ENCODE results near the gene RASL12. TPM values are rescaled to one million over a fixed set of nuclear protein-coding genes. Genes with fewer than 3 reads are reported as not detected.

The RASL12 gene
- total and polyA plus RNA-seq, 2 of the 8 experiments (the other 6 are each of a cell fraction or from before 2014, with no cell fraction given) = 9.5 to 10.3 TPM

DNA sequence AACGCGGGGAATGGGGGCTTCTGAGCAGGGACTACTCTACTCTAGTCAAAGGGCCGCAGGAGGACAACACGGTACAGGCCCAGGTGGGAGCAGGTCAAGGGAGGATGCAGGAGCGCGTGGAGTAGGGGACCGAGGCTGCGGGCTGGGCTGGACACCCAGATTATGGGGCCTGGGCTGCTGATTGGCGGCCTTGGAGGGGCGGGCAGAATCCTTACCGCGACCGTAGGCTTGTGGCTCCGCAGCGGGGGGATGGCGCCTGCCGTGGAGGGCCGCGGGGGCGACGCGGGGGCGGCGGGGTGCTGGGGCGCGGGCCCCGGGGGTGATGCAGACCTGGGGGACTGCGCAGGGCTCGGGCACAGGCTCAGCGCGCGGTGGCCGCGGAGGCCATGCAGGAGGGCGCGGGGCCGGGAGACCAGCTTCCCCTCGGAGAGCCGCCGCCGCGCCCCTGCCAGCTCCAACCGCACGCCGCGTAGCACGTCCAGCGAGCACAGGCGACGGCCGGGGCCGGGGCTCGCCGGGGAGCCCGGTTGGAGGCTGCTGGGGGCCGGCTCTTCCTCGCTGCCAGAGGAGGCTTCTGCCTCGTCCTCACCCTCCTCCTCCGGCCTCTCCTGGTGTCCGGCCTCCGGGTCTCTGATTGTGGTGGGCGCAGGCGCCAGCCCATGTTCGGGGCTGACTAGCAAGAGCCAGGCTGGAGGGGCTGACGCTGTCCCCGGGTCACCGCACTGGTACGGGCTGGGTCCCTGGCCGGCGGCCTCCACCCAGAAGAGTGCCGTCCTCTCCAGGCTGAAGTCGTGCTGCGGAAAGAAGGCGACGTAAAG is 34.3 kb upstream of the RASL12 start (continued):
- TF ChIP-seq, protein P1, sequence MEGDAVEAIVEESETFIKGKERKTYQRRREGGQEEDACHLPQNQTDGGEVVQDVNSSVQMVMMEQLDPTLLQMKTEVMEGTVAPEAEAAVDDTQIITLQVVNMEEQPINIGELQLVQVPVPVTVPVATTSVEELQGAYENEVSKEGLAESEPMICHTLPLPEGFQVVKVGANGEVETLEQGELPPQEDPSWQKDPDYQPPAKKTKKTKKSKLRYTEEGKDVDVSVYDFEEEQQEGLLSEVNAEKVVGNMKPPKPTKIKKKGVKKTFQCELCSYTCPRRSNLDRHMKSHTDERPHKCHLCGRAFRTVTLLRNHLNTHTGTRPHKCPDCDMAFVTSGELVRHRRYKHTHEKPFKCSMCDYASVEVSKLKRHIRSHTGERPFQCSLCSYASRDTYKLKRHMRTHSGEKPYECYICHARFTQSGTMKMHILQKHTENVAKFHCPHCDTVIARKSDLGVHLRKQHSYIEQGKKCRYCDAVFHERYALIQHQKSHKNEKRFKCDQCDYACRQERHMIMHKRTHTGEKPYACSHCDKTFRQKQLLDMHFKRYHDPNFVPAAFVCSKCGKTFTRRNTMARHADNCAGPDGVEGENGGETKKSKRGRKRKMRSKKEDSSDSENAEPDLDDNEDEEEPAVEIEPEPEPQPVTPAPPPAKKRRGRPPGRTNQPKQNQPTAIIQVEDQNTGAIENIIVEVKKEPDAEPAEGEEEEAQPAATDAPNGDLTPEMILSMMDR (IDR thresholded peaks at IDR 0.05; ENCODE audit: control extremely low read depth in 1 of 3, insufficient read depth in 1 of 3, low read depth in 1 of 3, low read length in 3 of 3) = no peak
- TF ChIP-seq, protein P2, sequence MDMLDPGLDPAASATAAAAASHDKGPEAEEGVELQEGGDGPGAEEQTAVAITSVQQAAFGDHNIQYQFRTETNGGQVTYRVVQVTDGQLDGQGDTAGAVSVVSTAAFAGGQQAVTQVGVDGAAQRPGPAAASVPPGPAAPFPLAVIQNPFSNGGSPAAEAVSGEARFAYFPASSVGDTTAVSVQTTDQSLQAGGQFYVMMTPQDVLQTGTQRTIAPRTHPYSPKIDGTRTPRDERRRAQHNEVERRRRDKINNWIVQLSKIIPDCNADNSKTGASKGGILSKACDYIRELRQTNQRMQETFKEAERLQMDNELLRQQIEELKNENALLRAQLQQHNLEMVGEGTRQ (IDR thresholded peaks at IDR 0.05; ENCODE audit: low read length) = no peak
- TF ChIP-seq CBX5 (IDR thresholded peaks at IDR 0.05; ENCODE audit: low read depth, low read length) = no peak
- TF ChIP-seq HDAC6 (IDR thresholded peaks at IDR 0.05; ENCODE audit: low read depth, low read length) = no peak
- TF ChIP-seq SRF (IDR thresholded peaks at IDR 0.05; ENCODE audit: low read depth, low read length) = no peak
- TF ChIP-seq PHF8 (conservative IDR thresholded peaks at IDR 0.05; ENCODE audit: low read depth, low read length) = peak; percentile 18; the same call in 1 of the 2 replicates
- TF ChIP-seq EP300 (IDR thresholded peaks at IDR 0.05; ENCODE audit: borderline replicate concordance in 1 of 2, low read depth in 2 of 2, low read length in 2 of 2) = no peak
- TF ChIP-seq RXRA (IDR thresholded peaks at IDR 0.05; ENCODE audit: insufficient read depth, low read depth, low read length) = no peak
- no peak for TF ChIP-seq SP2 (IDR thresholded peaks at IDR 0.05; ENCODE audit: low read length)
